HEK293 (cell line): Measurements from ENCODE around the gene SLC22A31.

Source experiments
- CTCF ChIA-PET: fragments of 350-600 bp; formaldehyde crosslinking; extraction: SDS; loops from one replicate; lab custom pipeline; 2021; ENCODE audit warnings: antibody characterized with exemption; lab: Yijun Ruan, JAX
- POLR2A ChIA-PET: fragments of 300-600 bp; formaldehyde crosslinking; extraction: SDS; loops from one replicate; lab custom pipeline; 2020; ENCODE audit warnings: antibody characterized with exemption, inconsistent platforms; lab: Yijun Ruan, JAX
- H3K27ac ChIP-seq: fragments of 200-500 bp; sonication (Bioruptor generic); 2 replicates; pipeline ENCODE4 v1.5.1; 2014; ENCODE audit warnings: low read depth, low read length, control low read depth, inconsistent platforms; ENCODE audit errors: extremely low read depth
- H3K36me3 ChIP-seq, 2 experiments: fragments of 200-500 bp in 1 of 2; sonication (Bioruptor generic) in 1 of 2; 1 replicate in 1 of 2; 2 replicates in 1 of 2; pipeline ENCODE4 v1.5.1; 2014 to 2017; ENCODE audit warnings: inconsistent platforms in 2 of 2, low read length in 2 of 2; ENCODE audit not compliant: control insufficient read depth in 2 of 2, insufficient read depth in 1 of 2
- H3K4me1 ChIP-seq: fragments of 200-500 bp; sonication (Bioruptor generic); 2 replicates; pipeline ENCODE4 v1.5.1; 2014; ENCODE audit warnings: mild to moderate bottlenecking, low read length, inconsistent platforms; ENCODE audit not compliant: control insufficient read depth, insufficient read depth
- H3K4me3 ChIP-seq: 2 replicates; pipeline ENCODE4 v1.5.1; 2011; ENCODE audit warnings: low read depth, mild to moderate bottlenecking, control low read depth, low read length, moderate library complexity
- H3K9me3 ChIP-seq: fragments of 200-500 bp; sonication (Bioruptor generic); 2 replicates; pipeline ENCODE4 v1.5.1; 2014; ENCODE audit warnings: low read depth, low read length, inconsistent platforms; ENCODE audit not compliant: control insufficient read depth, insufficient read depth
- KLF9 ChIP-seq: fragments of 450-650 bp; formaldehyde crosslinking; IDR thresholded peaks from 2 replicates; pipeline ENCODE4 v1.5.1; 2016; ENCODE audit warnings: missing biosample characterization, missing genetic modification characterization, low read depth
- MZF1 ChIP-seq: fragments of 450-650 bp; formaldehyde crosslinking; IDR thresholded peaks from 2 replicates; pipeline ENCODE4 v1.5.1; 2017; ENCODE audit warnings: missing biosample characterization, missing genetic modification characterization, borderline replicate concordance
- PRDM1 ChIP-seq: fragments of 450-650 bp; formaldehyde crosslinking; IDR thresholded peaks from 2 replicates; pipeline ENCODE4; 2016; ENCODE audit warnings: missing biosample characterization, missing genetic modification characterization
- ZNF112 ChIP-seq: fragments of 450-650 bp; formaldehyde crosslinking; IDR thresholded peaks from 2 replicates; pipeline ENCODE4 v1.5.0; 2017; ENCODE audit warnings: missing biosample characterization, missing genetic modification characterization
- ZNF114 ChIP-seq: fragments of 450-650 bp; formaldehyde crosslinking; IDR thresholded peaks from 2 replicates; pipeline ENCODE4 v1.5.0; 2017; ENCODE audit warnings: missing biosample characterization, missing genetic modification characterization
- ZNF19 ChIP-seq: fragments of 450-650 bp; formaldehyde crosslinking; IDR thresholded peaks from 2 replicates; pipeline ENCODE4; 2016; ENCODE audit warnings: missing biosample characterization, missing genetic modification characterization, low read depth
- ZNF341 ChIP-seq: fragments of 450-650 bp; formaldehyde crosslinking; IDR thresholded peaks from 2 replicates; pipeline ENCODE4; 2016; ENCODE audit warnings: low read depth, missing biosample characterization, missing genetic modification characterization
- ZNF423 ChIP-seq: fragments of 450-650 bp; formaldehyde crosslinking; IDR thresholded peaks from 2 replicates; pipeline ENCODE4 v1.5.1; 2016; ENCODE audit warnings: missing biosample characterization, missing genetic modification characterization
- ZNF529 ChIP-seq: fragments of 450-650 bp; formaldehyde crosslinking; IDR thresholded peaks from 2 replicates; pipeline ENCODE4 v1.5.1; 2017; ENCODE audit warnings: missing genetic modification characterization, missing biosample characterization; ENCODE audit not compliant: insufficient replicate concordance
- ZNF558 ChIP-seq: fragments of 450-650 bp; formaldehyde crosslinking; IDR thresholded peaks from 2 replicates; pipeline ENCODE4 v1.5.1; 2016; ENCODE audit warnings: missing biosample characterization, missing genetic modification characterization
- ZNF626 ChIP-seq: fragments of 450-650 bp; sonication (Bioruptor Pico); formaldehyde crosslinking; IDR thresholded peaks from 2 replicates; pipeline ENCODE4 v1.5.1; 2018; ENCODE audit warnings: missing biosample characterization, missing genetic modification characterization, inconsistent platforms
- ZNF660 ChIP-seq: fragments of 450-650 bp; IDR thresholded peaks from 2 replicates; pipeline ENCODE4 v1.5.1; 2018; ENCODE audit warnings: missing biosample characterization, mild to moderate bottlenecking, missing genetic modification characterization
- ZNF768 ChIP-seq: fragments of 450-650 bp; formaldehyde crosslinking; IDR thresholded peaks from 2 replicates; pipeline ENCODE4 v1.5.1; 2018; ENCODE audit warnings: missing biosample characterization, mild to moderate bottlenecking, missing genetic modification characterization
- ZNF777 ChIP-seq: fragments of 450-650 bp; formaldehyde crosslinking; IDR thresholded peaks from 2 replicates; pipeline ENCODE4 v1.5.1; 2017; ENCODE audit warnings: missing biosample characterization, missing genetic modification characterization, borderline replicate concordance
- ZNF785 ChIP-seq: fragments of 450-650 bp; formaldehyde crosslinking; IDR thresholded peaks from 2 replicates; pipeline ENCODE4 v1.5.1; 2016; ENCODE audit warnings: missing biosample characterization, missing genetic modification characterization
- TF ChIP-seq, protein P1 (sequence below): fragments of 450-650 bp; formaldehyde crosslinking; IDR thresholded peaks from 2 replicates; pipeline ENCODE4 v1.5.1; 2016; ENCODE audit warnings: missing biosample characterization, missing genetic modification characterization
- TF ChIP-seq, protein P2 (sequence below): fragments of 450-650 bp; formaldehyde crosslinking; IDR thresholded peaks from 2 replicates; pipeline ENCODE4 v1.5.1; 2017; ENCODE audit warnings: missing biosample characterization, missing genetic modification characterization
- TF ChIP-seq, protein P3 (sequence below): fragments of 450-650 bp; formaldehyde crosslinking; IDR thresholded peaks from 2 replicates; pipeline ENCODE4 v1.5.1; 2017; ENCODE audit warnings: missing biosample characterization, mild to moderate bottlenecking, missing genetic modification characterization, moderate library complexity
- TF ChIP-seq, protein P4 (sequence below): fragments of 450-650 bp; formaldehyde crosslinking; IDR thresholded peaks from 2 replicates; pipeline ENCODE4 v1.5.1; 2016; ENCODE audit warnings: missing biosample characterization, missing genetic modification characterization
- TF ChIP-seq, protein P5 (sequence below): fragments of 450-650 bp; IDR thresholded peaks from 2 replicates; pipeline ENCODE4 v1.5.1; 2018; ENCODE audit warnings: missing biosample characterization, mild to moderate bottlenecking, missing genetic modification characterization
- TF ChIP-seq, protein P6 (sequence below): fragments of 450-650 bp; formaldehyde crosslinking; IDR thresholded peaks from 2 replicates; pipeline ENCODE4 v1.5.1; 2016; ENCODE audit warnings: missing biosample characterization, missing genetic modification characterization
- TF ChIP-seq, protein P7 (sequence below): fragments of 450-650 bp; formaldehyde crosslinking; IDR thresholded peaks from 2 replicates; pipeline ENCODE4 v1.5.1; 2016; ENCODE audit warnings: missing biosample characterization, missing genetic modification characterization

SLC22A31 gene

DNA sequence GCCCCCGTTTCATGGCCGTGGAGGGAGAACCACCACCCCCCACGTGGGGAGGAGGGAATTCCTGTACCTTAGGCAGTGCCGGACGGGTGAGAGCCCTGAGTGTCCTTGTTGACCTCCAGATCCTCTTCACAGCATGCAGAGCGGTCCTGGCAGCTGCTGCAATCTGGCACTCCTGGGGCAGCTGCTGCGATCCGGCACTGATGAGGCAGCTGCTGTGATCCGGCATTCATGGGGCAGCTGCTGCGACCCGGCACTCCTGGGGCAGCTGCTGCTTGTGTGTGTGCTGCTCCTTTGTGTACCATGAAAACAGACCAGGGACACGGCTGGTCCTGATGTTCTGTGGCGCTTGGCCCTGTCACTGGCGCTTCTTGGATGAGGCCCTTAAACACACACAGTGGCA is 29.9 kb upstream of the SLC22A31 start:
- POLR2A ChIA-PET = no interaction called here
- H3K27ac ChIP-seq = no peak overlapping the region
- H3K9me3 ChIP-seq = no peaks in the 10 kb centered on the region
- H3K36me3 ChIP-seq = peaks cover 0 to 91% of the 10 kb centered on the region in 2 experiments
- no peak overlapping the region for H3K4me3 ChIP-seq
- no peaks in the 10 kb centered on the region for H3K4me1 ChIP-seq
- no peak for TF ChIP-seq ZNF558
- no peak for TF ChIP-seq ZNF529
- no peak for TF ChIP-seq ZNF114 (tag by site-specific recombination)
- TF ChIP-seq KLF9 = no peak
- TF ChIP-seq, protein P1, sequence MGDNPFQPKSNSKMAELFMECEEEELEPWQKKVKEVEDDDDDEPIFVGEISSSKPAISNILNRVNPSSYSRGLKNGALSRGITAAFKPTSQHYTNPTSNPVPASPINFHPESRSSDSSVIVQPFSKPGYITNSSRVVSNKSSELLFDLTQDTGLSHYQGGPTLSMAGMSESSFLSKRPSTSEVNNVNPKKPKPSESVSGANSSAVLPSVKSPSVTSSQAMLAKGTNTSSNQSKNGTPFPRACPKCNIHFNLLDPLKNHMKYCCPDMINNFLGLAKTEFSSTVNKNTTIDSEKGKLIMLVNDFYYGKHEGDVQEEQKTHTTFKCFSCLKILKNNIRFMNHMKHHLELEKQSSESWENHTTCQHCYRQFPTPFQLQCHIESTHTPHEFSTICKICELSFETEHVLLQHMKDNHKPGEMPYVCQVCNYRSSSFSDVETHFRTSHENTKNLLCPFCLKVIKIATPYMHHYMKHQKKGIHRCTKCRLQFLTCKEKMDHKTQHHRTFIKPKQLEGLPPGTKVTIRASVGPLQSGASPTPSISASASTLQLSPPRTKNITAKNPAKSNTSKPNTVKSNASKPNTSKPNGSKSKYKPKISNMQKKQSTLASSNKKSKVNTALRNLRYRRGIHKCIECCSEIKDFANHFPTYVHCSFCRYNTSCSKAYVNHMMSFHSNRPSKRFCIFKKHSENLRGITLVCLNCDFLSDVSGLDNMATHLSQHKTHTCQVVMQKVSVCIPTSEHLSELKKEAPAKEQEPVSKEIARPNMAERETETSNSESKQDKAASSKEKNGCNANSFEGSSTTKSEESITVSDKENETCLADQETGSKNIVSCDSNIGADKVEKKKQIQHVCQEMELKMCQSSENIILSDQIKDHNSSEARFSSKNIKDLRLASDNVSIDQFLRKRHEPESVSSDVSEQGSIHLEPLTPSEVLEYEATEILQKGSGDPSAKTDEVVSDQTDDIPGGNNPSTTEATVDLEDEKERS (tag by site-specific recombination) = no peak
- no peak for TF ChIP-seq ZNF112
- TF ChIP-seq ZNF423 (tag by site-specific recombination) = no peak
- no peak for TF ChIP-seq ZNF341
- CTCF ChIA-PET = interaction anchor here (1.0 kb wide), 1 partner anchor 10 kb away, joined by 3 read pairs; no protein-coding TSS in a partner anchor

DNA sequence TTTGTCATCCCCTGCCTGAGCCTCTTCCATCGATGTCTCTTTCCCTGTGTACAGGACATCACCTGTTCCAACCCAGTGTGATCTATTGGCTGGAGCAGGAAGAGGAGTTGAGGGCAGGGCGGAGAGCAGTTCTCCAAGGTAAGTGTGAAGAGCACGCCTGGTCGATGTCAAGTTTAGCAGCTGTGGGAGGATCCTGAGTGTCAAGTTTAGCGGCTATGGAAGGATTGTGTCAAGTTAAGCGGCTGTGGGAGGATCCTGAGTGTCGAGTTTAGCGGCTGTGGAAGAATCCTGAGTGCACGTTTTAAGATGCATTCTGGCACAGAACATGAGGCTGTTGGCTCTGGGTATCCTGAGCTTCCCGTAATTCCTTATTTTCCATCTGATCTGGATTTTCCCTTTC is 24.3 kb upstream of the SLC22A31 start:
- Histone ChIP-seq H3K36me3 (peaks cover 4 to 98% of the 10 kb centered on the region in 2 experiments), H3K4me1 (no peaks in the 10 kb centered on the region), H3K9me3 (no peaks in the 10 kb centered on the region), H3K27ac (no peak overlapping the region), H3K4me3 (no peak overlapping the region)
- ChIA-PET CTCF (no interaction called here), POLR2A (no interaction called here)
- no peak for TF ChIP-seq ZNF785
- TF ChIP-seq, protein P2, sequence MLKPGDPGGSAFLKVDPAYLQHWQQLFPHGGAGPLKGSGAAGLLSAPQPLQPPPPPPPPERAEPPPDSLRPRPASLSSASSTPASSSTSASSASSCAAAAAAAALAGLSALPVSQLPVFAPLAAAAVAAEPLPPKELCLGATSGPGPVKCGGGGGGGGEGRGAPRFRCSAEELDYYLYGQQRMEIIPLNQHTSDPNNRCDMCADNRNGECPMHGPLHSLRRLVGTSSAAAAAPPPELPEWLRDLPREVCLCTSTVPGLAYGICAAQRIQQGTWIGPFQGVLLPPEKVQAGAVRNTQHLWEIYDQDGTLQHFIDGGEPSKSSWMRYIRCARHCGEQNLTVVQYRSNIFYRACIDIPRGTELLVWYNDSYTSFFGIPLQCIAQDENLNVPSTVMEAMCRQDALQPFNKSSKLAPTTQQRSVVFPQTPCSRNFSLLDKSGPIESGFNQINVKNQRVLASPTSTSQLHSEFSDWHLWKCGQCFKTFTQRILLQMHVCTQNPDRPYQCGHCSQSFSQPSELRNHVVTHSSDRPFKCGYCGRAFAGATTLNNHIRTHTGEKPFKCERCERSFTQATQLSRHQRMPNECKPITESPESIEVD = no peak
- TF ChIP-seq PRDM1 (tag by site-specific recombination) = no peak
- TF ChIP-seq, protein P3, sequence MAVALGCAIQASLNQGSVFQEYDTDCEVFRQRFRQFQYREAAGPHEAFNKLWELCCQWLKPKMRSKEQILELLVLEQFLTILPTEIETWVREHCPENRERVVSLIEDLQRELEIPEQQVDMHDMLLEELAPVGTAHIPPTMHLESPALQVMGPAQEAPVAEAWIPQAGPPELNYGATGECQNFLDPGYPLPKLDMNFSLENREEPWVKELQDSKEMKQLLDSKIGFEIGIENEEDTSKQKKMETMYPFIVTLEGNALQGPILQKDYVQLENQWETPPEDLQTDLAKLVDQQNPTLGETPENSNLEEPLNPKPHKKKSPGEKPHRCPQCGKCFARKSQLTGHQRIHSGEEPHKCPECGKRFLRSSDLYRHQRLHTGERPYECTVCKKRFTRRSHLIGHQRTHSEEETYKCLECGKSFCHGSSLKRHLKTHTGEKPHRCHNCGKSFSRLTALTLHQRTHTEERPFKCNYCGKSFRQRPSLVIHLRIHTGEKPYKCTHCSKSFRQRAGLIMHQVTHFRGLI (tag by site-specific recombination) = no peak
- TF ChIP-seq, protein P4, sequence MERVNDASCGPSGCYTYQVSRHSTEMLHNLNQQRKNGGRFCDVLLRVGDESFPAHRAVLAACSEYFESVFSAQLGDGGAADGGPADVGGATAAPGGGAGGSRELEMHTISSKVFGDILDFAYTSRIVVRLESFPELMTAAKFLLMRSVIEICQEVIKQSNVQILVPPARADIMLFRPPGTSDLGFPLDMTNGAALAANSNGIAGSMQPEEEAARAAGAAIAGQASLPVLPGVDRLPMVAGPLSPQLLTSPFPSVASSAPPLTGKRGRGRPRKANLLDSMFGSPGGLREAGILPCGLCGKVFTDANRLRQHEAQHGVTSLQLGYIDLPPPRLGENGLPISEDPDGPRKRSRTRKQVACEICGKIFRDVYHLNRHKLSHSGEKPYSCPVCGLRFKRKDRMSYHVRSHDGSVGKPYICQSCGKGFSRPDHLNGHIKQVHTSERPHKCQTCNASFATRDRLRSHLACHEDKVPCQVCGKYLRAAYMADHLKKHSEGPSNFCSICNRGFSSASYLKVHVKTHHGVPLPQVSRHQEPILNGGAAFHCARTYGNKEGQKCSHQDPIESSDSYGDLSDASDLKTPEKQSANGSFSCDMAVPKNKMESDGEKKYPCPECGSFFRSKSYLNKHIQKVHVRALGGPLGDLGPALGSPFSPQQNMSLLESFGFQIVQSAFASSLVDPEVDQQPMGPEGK (tag by site-specific recombination) = no peak
- TF ChIP-seq, protein P5, sequence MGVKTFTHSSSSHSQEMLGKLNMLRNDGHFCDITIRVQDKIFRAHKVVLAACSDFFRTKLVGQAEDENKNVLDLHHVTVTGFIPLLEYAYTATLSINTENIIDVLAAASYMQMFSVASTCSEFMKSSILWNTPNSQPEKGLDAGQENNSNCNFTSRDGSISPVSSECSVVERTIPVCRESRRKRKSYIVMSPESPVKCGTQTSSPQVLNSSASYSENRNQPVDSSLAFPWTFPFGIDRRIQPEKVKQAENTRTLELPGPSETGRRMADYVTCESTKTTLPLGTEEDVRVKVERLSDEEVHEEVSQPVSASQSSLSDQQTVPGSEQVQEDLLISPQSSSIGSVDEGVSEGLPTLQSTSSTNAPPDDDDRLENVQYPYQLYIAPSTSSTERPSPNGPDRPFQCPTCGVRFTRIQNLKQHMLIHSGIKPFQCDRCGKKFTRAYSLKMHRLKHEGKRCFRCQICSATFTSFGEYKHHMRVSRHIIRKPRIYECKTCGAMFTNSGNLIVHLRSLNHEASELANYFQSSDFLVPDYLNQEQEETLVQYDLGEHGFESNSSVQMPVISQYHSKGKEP (tag by site-specific recombination) = no peak
- TF ChIP-seq ZNF777 (tag by site-specific recombination) = no peak
- TF ChIP-seq ZNF660 (tag by site-specific recombination) = no peak
- TF ChIP-seq, protein P6, sequence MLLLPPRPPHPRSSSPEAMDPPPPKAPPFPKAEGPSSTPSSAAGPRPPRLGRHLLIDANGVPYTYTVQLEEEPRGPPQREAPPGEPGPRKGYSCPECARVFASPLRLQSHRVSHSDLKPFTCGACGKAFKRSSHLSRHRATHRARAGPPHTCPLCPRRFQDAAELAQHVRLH (tag by site-specific recombination) = no peak
- TF ChIP-seq MZF1 (tag by site-specific recombination) = no peak
- no peak for TF ChIP-seq ZNF19 (tag by site-specific recombination)
- no peak for TF ChIP-seq ZNF768
- TF ChIP-seq, protein P7, sequence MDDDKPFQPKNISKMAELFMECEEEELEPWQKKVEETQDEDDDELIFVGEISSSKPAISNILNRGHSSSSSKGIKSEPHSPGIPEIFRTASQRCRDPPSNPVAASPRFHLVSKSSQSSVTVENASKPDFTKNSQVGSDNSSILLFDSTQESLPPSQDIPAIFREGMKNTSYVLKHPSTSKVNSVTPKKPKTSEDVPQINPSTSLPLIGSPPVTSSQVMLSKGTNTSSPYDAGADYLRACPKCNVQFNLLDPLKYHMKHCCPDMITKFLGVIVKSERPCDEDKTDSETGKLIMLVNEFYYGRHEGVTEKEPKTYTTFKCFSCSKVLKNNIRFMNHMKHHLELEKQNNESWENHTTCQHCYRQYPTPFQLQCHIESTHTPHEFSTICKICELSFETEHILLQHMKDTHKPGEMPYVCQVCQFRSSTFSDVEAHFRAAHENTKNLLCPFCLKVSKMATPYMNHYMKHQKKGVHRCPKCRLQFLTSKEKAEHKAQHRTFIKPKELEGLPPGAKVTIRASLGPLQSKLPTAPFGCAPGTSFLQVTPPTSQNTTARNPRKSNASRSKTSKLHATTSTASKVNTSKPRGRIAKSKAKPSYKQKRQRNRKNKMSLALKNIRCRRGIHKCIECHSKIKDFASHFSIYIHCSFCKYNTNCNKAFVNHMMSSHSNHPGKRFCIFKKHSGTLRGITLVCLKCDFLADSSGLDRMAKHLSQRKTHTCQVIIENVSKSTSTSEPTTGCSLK = no peak
- no peak for TF ChIP-seq ZNF626 (tag by site-specific recombination)
